NCI-H1436 treated with DMSO at 0.1 percent for 48 hours (cell line): ENCODE results near the gene PLS3.
"Not testable (repeated sequence)": the region's sequence is repeated elsewhere in the genome, so short reads cannot be mapped to it uniquely, and the experiment has no call there.

Experiments
- DNase-seq: peaks from one replicate; lab custom pipeline; 2025; lab: John Stamatoyannopoulos, UW

PLS3 gene

GRCh38 chrX:115560978-115561604 lies at the start of gene PLS3:
Gene PLS3 (plus strand): TSS chrX:115561174. CDS start chrX:115610251, 49,077 bp downstream.
- peak; percentile 3 for DNase-seq

- DNase-seq, result no peak
Measured at GRCh38 chrX:115518113-115518512, 42.9 kb upstream of the PLS3 start.

- no peak for DNase-seq
Measured at GRCh38 chrX:115521741-115522140, 39.2 kb upstream of the PLS3 start.

GRCh38 chrX:115522952-115523351 lies 38.0 kb upstream of the PLS3 start:
- DNase-seq, result no peak

- no peak for DNase-seq
Measured at GRCh38 chrX:115525486-115525885, 35.5 kb upstream of the PLS3 start.

GRCh38 chrX:115531818-115532403 lies 29.1 kb upstream of the PLS3 start:
- no peak for DNase-seq

- no peak for DNase-seq
Measured at GRCh38 chrX:115533485-115533884, 27.5 kb upstream of the PLS3 start.

GRCh38 chrX:115534383-115534782 lies 26.6 kb upstream of the PLS3 start:
- no peak for DNase-seq

GRCh38 chrX:115535421-115535820 lies 25.6 kb upstream of the PLS3 start:
- DNase-seq, result no peak

- no peak for DNase-seq
Measured at GRCh38 chrX:115535844-115536243, 25.1 kb upstream of the PLS3 start.

GRCh38 chrX:115539841-115540240 lies 21.1 kb upstream of the PLS3 start:
- no peak for DNase-seq

GRCh38 chrX:115541045-115541444 lies 19.9 kb upstream of the PLS3 start:
- DNase-seq, result not testable (repeated sequence)

GRCh38 chrX:115547448-115547847 lies 13.5 kb upstream of the PLS3 start:
- peak; percentile 1 for DNase-seq

- DNase-seq, result no peak
Measured at GRCh38 chrX:115549008-115549407, 12.0 kb upstream of the PLS3 start.

GRCh38 chrX:115553171-115553570 lies 7.8 kb upstream of the PLS3 start:
- no peak for DNase-seq

GRCh38 chrX:115559672-115560071 lies 1.3 kb upstream of the PLS3 start:
- DNase-seq, result no peak

GRCh38 chrX:115560211-115560977 lies 580 bp upstream of the PLS3 start:
- DNase-seq, result no peak

GRCh38 chrX:115561605-115562479 lies 868 bp downstream of the PLS3 start:
- peak; percentile 7 for DNase-seq

- no peak for DNase-seq
Measured at GRCh38 chrX:115562480-115562847, 1.5 kb downstream of the PLS3 start.

- DNase-seq, result no peak
Measured at GRCh38 chrX:115563633-115564162, 2.7 kb downstream of the PLS3 start.

- DNase-seq, result no peak
Measured at GRCh38 chrX:115564243-115564642, 3.3 kb downstream of the PLS3 start.

GRCh38 chrX:115565888-115566287 lies 4.9 kb downstream of the PLS3 start:
- no peak for DNase-seq
